ENCODE data around the gene CLK3. TPM values are rescaled to one million over a fixed set of nuclear protein-coding genes. Genes with fewer than 3 reads are reported as not detected.

The CLK3 gene
- total and polyA plus RNA-seq, 2 of the 13 experiments (the other 11 are each of a cell fraction or from before 2014, with no cell fraction given): 41.5 to 82.0 TPM

GRCh38 chr15:74615508-74616365 is at the start of gene CLK3 (continued):
- TF ChIP-seq ZNF616 (CRISPR knock-in tag; IDR thresholded peaks at IDR 0.05; ENCODE audit: low read depth) (peak; percentile 83), THRA (CRISPR knock-in tag; IDR thresholded peaks at IDR 0.05; ENCODE audit: borderline replicate concordance) (peak; percentile 35), NFKB2 (CRISPR knock-in tag; IDR thresholded peaks at IDR 0.05; ENCODE audit: borderline replicate concordance) (no peak), PHB2 (IDR thresholded peaks at IDR 0.05; ENCODE audit: partially characterized antibody) (no peak), ZNF460 (CRISPR knock-in tag; IDR thresholded peaks at IDR 0.05; ENCODE audit: borderline replicate concordance) (peak; percentile 24; the same call in 1 of the 2 replicates), MLLT10 (CRISPR knock-in tag; IDR thresholded peaks at IDR 0.05) (no peak), ZNF704 (CRISPR knock-in tag; IDR thresholded peaks at IDR 0.05; ENCODE audit: borderline replicate concordance) (no peak), ZFP36L2 (CRISPR knock-in tag; IDR thresholded peaks at IDR 0.05) (no peak; the same call in 1 of the 2 replicates), TFDP1 (CRISPR knock-in tag; IDR thresholded peaks at IDR 0.05; ENCODE audit: borderline replicate concordance) (no peak), ZNF792 (CRISPR knock-in tag; IDR thresholded peaks at IDR 0.05) (peak; percentile 57), ZNF780A (CRISPR knock-in tag; IDR thresholded peaks at IDR 0.05) (no peak), ZFP1 (CRISPR knock-in tag; IDR thresholded peaks at IDR 0.05) (no peak), ZNF615 (CRISPR knock-in tag; IDR thresholded peaks at IDR 0.05; ENCODE audit: borderline replicate concordance) (no peak), ETV5 (CRISPR knock-in tag; IDR thresholded peaks at IDR 0.05; ENCODE audit: borderline replicate concordance) (peak; percentile 86), ZNF207 (IDR thresholded peaks at IDR 0.05; ENCODE audit: borderline replicate concordance) (no peak), HNRNPK (IDR thresholded peaks at IDR 0.05; ENCODE audit: low read depth, low read length, poor library complexity, severe bottlenecking) (peak; percentile 84), HMG20A (CRISPR knock-in tag; IDR thresholded peaks at IDR 0.05; ENCODE audit: borderline replicate concordance) (0 out of 2 replicates have a peak, but pooled peaks have one; percentile 16), ZNF597 (CRISPR knock-in tag; IDR thresholded peaks at IDR 0.05) (no peak), SOX6 (IDR thresholded peaks at IDR 0.05) (no peak), SOX6 (CRISPR knock-in tag; IDR thresholded peaks at IDR 0.05) (no peak), KMT2A (CRISPR knock-in tag; IDR thresholded peaks at IDR 0.05) (peak; percentile 78), EZH2 (conservative IDR thresholded peaks at IDR 0.05; ENCODE audit: low read depth, low read length) (no peak), STAT6 (CRISPR knock-in tag; IDR thresholded peaks at IDR 0.05; ENCODE audit: borderline replicate concordance) (no peak)
